Keratinocyte (primary cell): ENCODE measurements around the gene RNLS. TPM values are rescaled to one million over a fixed set of nuclear protein-coding genes. Genes with fewer than 3 reads are reported as not detected.
A peak's percentile ranks its signal among the peaks of the same experiment; 100 is the strongest.

Experiments
- DNase-seq: peaks from one replicate; pipeline ENCODE4 v3.0.0-alpha.2; 2011; ENCODE audit warnings: low read depth, missing footprints, low spot score
- FAIRE-seq: peaks from 2 replicates; lab custom pipeline; 2011; peaks lifted over from hg19 to GRCh38; lab: Jason Lieb, UNC
- H2AFZ ChIP-seq: 2 replicates; pipeline ENCODE4 v1.6.0; 2012; ENCODE audit warnings: low read length, control low read depth, inconsistent platforms; ENCODE audit not compliant: control insufficient read depth
- H3K27ac ChIP-seq: 2 replicates; pipeline ENCODE4 v1.5.1; 2011; ENCODE audit warnings: low read length; ENCODE audit not compliant: control insufficient read depth, insufficient read depth
- H3K27me3 ChIP-seq: 3 replicates; pipeline ENCODE4 v1.6.0; 2011; ENCODE audit warnings: low read length; ENCODE audit not compliant: control insufficient read depth, insufficient read depth; ENCODE audit errors: extremely low read depth
- H3K36me3 ChIP-seq, 2 experiments: 2 replicates in 1 of 2; 3 replicates in 1 of 2; pipeline ENCODE4 v1.5.1; 2011; ENCODE audit warnings: low read length in 2 of 2, mild to moderate bottlenecking in 1 of 2; ENCODE audit not compliant: control insufficient read depth in 2 of 2, insufficient read depth in 2 of 2; ENCODE audit errors: extremely low read depth in 1 of 2
- H3K4me1 ChIP-seq: 3 replicates; pipeline ENCODE4 v1.5.1; 2011; ENCODE audit warnings: low read length; ENCODE audit not compliant: control insufficient read depth, insufficient read depth; ENCODE audit errors: extremely low read depth
- H3K4me2 ChIP-seq: 3 replicates; pipeline ENCODE4 v1.6.0; 2011; ENCODE audit warnings: low read depth, low read length; ENCODE audit not compliant: control insufficient read depth, insufficient read depth; ENCODE audit errors: extremely low read depth
- H3K4me3 ChIP-seq, 3 experiments: fragments of 200-600 bp in 1 of 3; sonication (generic) in 1 of 3; 2 replicates in 2 of 3; 3 replicates in 1 of 3; pipeline ENCODE4 v1.5.1; 2011 to 2016; ENCODE audit warnings: low read length in 3 of 3, mild to moderate bottlenecking in 3 of 3, control low read depth in 2 of 3, inconsistent platforms in 1 of 3, low read depth in 1 of 3, mixed read lengths in 1 of 3, mixed run types in 1 of 3, moderate library complexity in 1 of 3; ENCODE audit not compliant: control insufficient read depth in 2 of 3, insufficient read depth in 2 of 3; ENCODE audit errors: extremely low read depth in 1 of 3
- H3K79me2 ChIP-seq: 2 replicates; pipeline ENCODE4 v1.6.0; 2012; ENCODE audit warnings: low read length; ENCODE audit not compliant: control insufficient read depth, insufficient read depth
- H3K9ac ChIP-seq: 3 replicates; pipeline ENCODE4 v1.6.0; 2011; ENCODE audit warnings: low read length; ENCODE audit not compliant: control insufficient read depth, insufficient read depth; ENCODE audit errors: extremely low read depth
- H3K9me1 ChIP-seq: 3 replicates; pipeline ENCODE4 v1.6.0; 2011; ENCODE audit warnings: low read length; ENCODE audit not compliant: control insufficient read depth, insufficient read depth; ENCODE audit errors: extremely low read depth
- H3K9me3 ChIP-seq: 2 replicates; pipeline ENCODE4 v1.5.1; 2012; ENCODE audit warnings: low read depth, low read length; ENCODE audit not compliant: control insufficient read depth
- H4K20me1 ChIP-seq: 3 replicates; pipeline ENCODE4 v1.6.0; 2011; ENCODE audit warnings: low read length; ENCODE audit not compliant: control insufficient read depth, insufficient read depth; ENCODE audit errors: extremely low read depth
- CTCF ChIP-seq, 3 experiments: IDR thresholded peaks in 1 of 3; conservative IDR thresholded peaks in 1 of 3; optimal IDR thresholded peaks in 1 of 3; 2 replicates in 2 of 3; 3 replicates in 1 of 3; pipeline versions ENCODE3 to v1.5.1; 2011; ENCODE audit warnings: low read length in 3 of 3, mild to moderate bottlenecking in 3 of 3, moderate library complexity in 2 of 3, control low read depth in 1 of 3, inconsistent platforms in 1 of 3; ENCODE audit not compliant: insufficient read depth in 2 of 3; ENCODE audit errors: extremely low read depth in 1 of 3
- EZH2 ChIP-seq: IDR thresholded peaks from one replicate; pipeline ENCODE4 v1.6.1; 2012; ENCODE audit warnings: inconsistent platforms, mild to moderate bottlenecking, low read length, moderate library complexity
- dilution Hi-C: fragments of 300-500 bp; cut with MboI; formaldehyde crosslinking; loops from one replicate; pipeline ENCODE4 v1.7.0; 2020; ENCODE audit warnings: low sequenced_read_pairs; ENCODE audit not compliant: extremely low pct_ligation_motif_present
- polyA plus RNA-seq, 5 experiments: library from polyadenylated mRNA; depleted of rRNA in 3 of 5; stranded (reverse) in 3 of 5; stranded (forward) in 1 of 5; unstranded in 1 of 5; fragments of >200 nt; gene quantifications; 1 replicate in 1 of 5; 2 replicates in 3 of 5; 3 replicates in 1 of 5; pipeline versions ENCODE4 v1.2.1 to v1.2.3, GENCODE V29; 2011 to 2012; ENCODE audit warnings: missing spikeins in 2 of 5, low read depth in 1 of 5, low replicate concordance in 1 of 5

RNLS gene
- polyA plus RNA-seq, 1 donor (not counting 4 experiments of a cell fraction or from before 2014, with no cell fraction given): 6.8 TPM

- TF ChIP-seq EZH2: no peak
- TF ChIP-seq CTCF (optimal IDR thresholded peaks at IDR 0.05 in 1 of 3, IDR thresholded peaks at IDR 0.05 in 1 of 3, conservative IDR thresholded peaks at IDR 0.05 in 1 of 3; ENCODE audit: extremely low read depth in 1 of 3, insufficient read depth in 2 of 3, low read length in 3 of 3): no peak
- dilution Hi-C loops: no loop called here
- FAIRE-seq: no peak
These were observed 127.3 kb downstream of the RNLS start for GRCh38 chr10:88455831-88456230.

GRCh38 chr10:88450201-88450600 is 132.9 kb downstream of the RNLS start:
- H3K9me1 ChIP-seq: no peaks in the 10 kb centered on the region
- no peaks in the 10 kb centered on the region for H3K9me3 ChIP-seq
- no peaks in the 10 kb centered on the region for H3K79me2 ChIP-seq
- H3K9ac ChIP-seq: no peak overlapping the region
- FAIRE-seq: peak; percentile 9
- no peak overlapping the region for H3K4me2 ChIP-seq
- DNase-seq: no peak
- no peak overlapping the region for H3K27ac ChIP-seq
- dilution Hi-C loops: no loop called here
- H2AFZ ChIP-seq: no peak overlapping the region
- no peaks in the 10 kb centered on the region for H4K20me1 ChIP-seq
- no peaks in the 10 kb centered on the region for H3K36me3 ChIP-seq
- TF ChIP-seq CTCF (optimal IDR thresholded peaks at IDR 0.05 in 1 of 3, IDR thresholded peaks at IDR 0.05 in 1 of 3, conservative IDR thresholded peaks at IDR 0.05 in 1 of 3; ENCODE audit: extremely low read depth in 1 of 3, insufficient read depth in 2 of 3, low read length in 3 of 3) (no peak), EZH2 (no peak)
- no peak overlapping the region for H3K4me3 ChIP-seq
- H3K27me3 ChIP-seq: no peaks in the 10 kb centered on the region
- H3K4me1 ChIP-seq: no peaks in the 10 kb centered on the region

More at GRCh38 chr10:88455831-88456230, 127.3 kb downstream of the RNLS start:
- H3K4me2 ChIP-seq: no peak overlapping the region
- no peaks in the 10 kb centered on the region for H3K27me3 ChIP-seq
- H3K79me2 ChIP-seq: no peaks in the 10 kb centered on the region
- H3K36me3 ChIP-seq: no peaks in the 10 kb centered on the region
- H3K4me3 ChIP-seq: no peak overlapping the region
- DNase-seq: no peak
- no peaks in the 10 kb centered on the region for H3K4me1 ChIP-seq
- H3K27ac ChIP-seq: no peak overlapping the region
- no peaks in the 10 kb centered on the region for H3K9me1 ChIP-seq
- H2AFZ ChIP-seq: no peak overlapping the region
- H3K9me3 ChIP-seq: no peaks in the 10 kb centered on the region
- no peaks in the 10 kb centered on the region for H4K20me1 ChIP-seq
- no peak overlapping the region for H3K9ac ChIP-seq
